Smooth muscle cell (in vitro differentiated cells): ENCODE measurements around the gene NTHL1. TPM values are rescaled to one million over a fixed set of nuclear protein-coding genes. Genes with fewer than 3 reads are reported as not detected.

Experiments
- DNase-seq: peaks from one replicate; lab custom pipeline; 2025; ENCODE audit not compliant: unreplicated experiment; lab: John Stamatoyannopoulos, UW
- H2AFZ ChIP-seq: fragments of 200-600 bp; sonication (generic); 2 replicates; pipeline ENCODE4 v1.6.0; 2016; ENCODE audit warnings: antibody characterized with exemption, low read depth, mild to moderate bottlenecking
- H3F3A ChIP-seq: fragments of 200-600 bp; sonication (generic); 2 replicates; pipeline ENCODE4 v1.6.0; 2017; ENCODE audit warnings: antibody characterized with exemption, low read depth
- H3K27ac ChIP-seq: fragments of 200-600 bp; sonication (generic); 2 replicates; pipeline ENCODE4 v1.5.1; 2016; ENCODE audit warnings: low read depth, mild to moderate bottlenecking
- H3K27me3 ChIP-seq: fragments of 200-600 bp; sonication (generic); 2 replicates; pipeline ENCODE4 v1.6.1; 2016; ENCODE audit warnings: low read depth, mild to moderate bottlenecking
- H3K36me3 ChIP-seq: fragments of 200-600 bp; sonication (generic); 2 replicates; pipeline ENCODE4 v1.5.1; 2016; ENCODE audit warnings: low read depth
- H3K4me1 ChIP-seq: fragments of 200-600 bp; sonication (generic); 2 replicates; pipeline ENCODE4 v1.5.1; 2016; ENCODE audit warnings: low read depth
- H3K4me2 ChIP-seq: fragments of 200-600 bp; sonication (generic); 2 replicates; pipeline ENCODE4 v1.6.0; 2016; ENCODE audit warnings: mild to moderate bottlenecking
- H3K4me3 ChIP-seq: fragments of 200-600 bp; sonication (generic); 2 replicates; pipeline ENCODE4 v1.5.1; 2016; ENCODE audit warnings: mild to moderate bottlenecking
- H3K79me2 ChIP-seq: fragments of 200-600 bp; sonication (generic); 2 replicates; pipeline ENCODE4 v1.6.0; 2016; ENCODE audit warnings: low read depth, mild to moderate bottlenecking
- H3K9ac ChIP-seq: fragments of 200-600 bp; sonication (generic); 2 replicates; pipeline ENCODE4 v1.6.0; 2016; ENCODE audit warnings: low read depth
- H3K9me3 ChIP-seq: fragments of 200-600 bp; sonication (generic); replicated peaks from 2 replicates; pipeline ENCODE4 v1.5.1; 2016; ENCODE audit warnings: low read depth
- H4K20me1 ChIP-seq: fragments of 200-600 bp; sonication (generic); 2 replicates; pipeline ENCODE4 v1.6.0; 2016; ENCODE audit warnings: low read depth
- WGBS: methylation state at CpG from one replicate; pipeline ENCODE4 v1.1.7; 2016; ENCODE audit warnings: low lambda C conversion rate; 5-methylcytosine and 5-hydroxymethylcytosine counted together
- polyA plus RNA-seq: library from polyadenylated mRNA; unstranded; fragments of >200 nt; fragmentation: Nextera tagmentation; extraction: Ambion mirVana; gene quantifications from 2 replicates; pipeline ENCODE4 v1.2.1, GENCODE V29; 2016
- total RNA-seq: library from RNA; depleted of rRNA; stranded (reverse); fragments of >200 nt; gene quantifications from 2 replicates; pipeline ENCODE4 v1.2.3, GENCODE V29; 2014
- TF ChIP-seq, protein P1 (sequence below): fragments of 200-600 bp; sonication (generic); IDR thresholded peaks from 2 replicates; pipeline ENCODE4 v1.5.1; 2017; ENCODE audit warnings: borderline replicate concordance, mild to moderate bottlenecking, antibody characterized with exemption; ENCODE audit not compliant: insufficient read depth, poor library complexity, severe bottlenecking

NTHL1 gene
- total and polyA plus RNA-seq, 2 experiments from 2014 or later: 23.8 to 39.3 TPM

DNA sequence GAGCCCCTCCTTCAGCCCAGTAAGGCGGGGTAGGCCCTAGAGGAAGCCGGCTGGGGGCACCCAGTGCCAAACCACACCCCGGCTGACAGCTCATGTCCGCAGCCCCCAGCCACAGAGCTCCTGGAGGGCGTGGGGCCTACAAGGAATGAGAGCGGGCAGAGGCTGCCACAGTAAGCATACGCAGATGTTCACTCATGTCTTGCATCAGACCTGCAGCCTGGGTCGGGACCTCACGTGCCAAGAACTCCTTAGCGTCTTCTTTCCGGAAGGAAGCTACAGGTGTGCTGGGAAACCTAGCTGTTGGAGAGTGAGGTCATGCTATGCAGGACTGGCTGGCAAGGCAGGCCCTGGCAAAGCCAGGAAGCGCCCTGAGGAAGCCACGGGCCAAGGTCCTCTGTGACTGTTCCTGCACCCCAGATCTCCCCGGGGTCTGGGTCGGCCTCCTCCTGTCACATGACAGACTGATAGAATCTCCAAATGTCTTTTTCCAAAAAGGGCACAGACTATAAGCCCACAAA is 39.6 kb downstream of the NTHL1 start:
- Histone ChIP-seq H4K20me1 (peaks cover 62% of the 10 kb centered on the region), H3K4me3 (peak overlapping the region; percentile 98), H3K4me1 (peaks cover 27% of the 10 kb centered on the region), H3F3A (no peaks in the 10 kb centered on the region), H3K27me3 (no peaks in the 10 kb centered on the region), H3K9ac (peak overlapping the region; percentile 88), H3K36me3 (no peaks in the 10 kb centered on the region), H2AFZ (no peak overlapping the region), H3K79me2 (peaks cover 62% of the 10 kb centered on the region), H3K27ac (peak overlapping the region; percentile 79), H3K4me2 (peak overlapping the region; percentile 90), H3K9me3 (no peaks in the 10 kb centered on the region)
- DNase-seq: no peak
- TF ChIP-seq, protein P1, sequence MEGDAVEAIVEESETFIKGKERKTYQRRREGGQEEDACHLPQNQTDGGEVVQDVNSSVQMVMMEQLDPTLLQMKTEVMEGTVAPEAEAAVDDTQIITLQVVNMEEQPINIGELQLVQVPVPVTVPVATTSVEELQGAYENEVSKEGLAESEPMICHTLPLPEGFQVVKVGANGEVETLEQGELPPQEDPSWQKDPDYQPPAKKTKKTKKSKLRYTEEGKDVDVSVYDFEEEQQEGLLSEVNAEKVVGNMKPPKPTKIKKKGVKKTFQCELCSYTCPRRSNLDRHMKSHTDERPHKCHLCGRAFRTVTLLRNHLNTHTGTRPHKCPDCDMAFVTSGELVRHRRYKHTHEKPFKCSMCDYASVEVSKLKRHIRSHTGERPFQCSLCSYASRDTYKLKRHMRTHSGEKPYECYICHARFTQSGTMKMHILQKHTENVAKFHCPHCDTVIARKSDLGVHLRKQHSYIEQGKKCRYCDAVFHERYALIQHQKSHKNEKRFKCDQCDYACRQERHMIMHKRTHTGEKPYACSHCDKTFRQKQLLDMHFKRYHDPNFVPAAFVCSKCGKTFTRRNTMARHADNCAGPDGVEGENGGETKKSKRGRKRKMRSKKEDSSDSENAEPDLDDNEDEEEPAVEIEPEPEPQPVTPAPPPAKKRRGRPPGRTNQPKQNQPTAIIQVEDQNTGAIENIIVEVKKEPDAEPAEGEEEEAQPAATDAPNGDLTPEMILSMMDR: no peak
- 84% methylated on average over 15 of the region's 15 CpGs for WGBS

DNA sequence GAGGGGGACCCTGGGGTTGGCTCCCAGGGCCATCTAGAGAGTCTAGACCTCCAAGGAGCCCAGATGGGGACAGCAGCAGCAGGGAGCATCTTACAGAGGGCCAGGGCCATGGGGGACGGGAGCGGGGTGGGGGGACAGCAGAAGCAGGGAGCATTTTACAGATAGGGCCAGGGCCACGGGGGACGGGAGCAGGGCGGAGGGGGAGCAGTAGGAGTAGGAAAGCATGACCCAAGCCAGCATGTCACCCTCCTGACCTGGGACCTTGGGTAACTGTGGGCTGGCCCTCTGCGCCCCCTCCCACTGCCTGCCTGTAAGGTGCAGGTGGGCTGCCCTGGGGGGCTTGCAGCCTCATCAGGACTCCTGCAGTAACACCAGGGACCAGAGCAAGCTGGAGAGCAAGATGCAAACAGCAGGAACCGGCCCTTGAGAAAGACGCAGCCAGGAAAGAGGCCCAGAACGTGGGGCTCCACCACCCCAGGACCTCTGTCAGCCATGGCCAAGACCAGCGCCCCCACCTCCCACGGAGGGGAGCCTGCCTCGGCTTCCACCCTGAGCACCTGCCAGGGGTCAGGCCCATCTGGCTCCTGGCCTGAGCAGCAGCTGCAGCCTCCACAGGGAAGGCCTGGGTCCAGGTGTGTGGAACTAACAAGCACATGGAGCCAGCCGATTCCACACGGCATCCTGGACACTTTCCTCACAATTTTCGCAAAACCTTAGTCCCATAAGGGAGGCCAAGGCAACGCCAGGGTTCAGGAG is 40.4 kb downstream of the NTHL1 start:
- H3K9me3 ChIP-seq: no peaks in the 10 kb centered on the region
- H3K4me2 ChIP-seq: peak overlapping the region; percentile 90
- peaks cover 27% of the 10 kb centered on the region for H3K4me1 ChIP-seq
- H3K27ac ChIP-seq: no peak overlapping the region
- no peaks in the 10 kb centered on the region for H3K36me3 ChIP-seq
- peaks cover 62% of the 10 kb centered on the region for H3K79me2 ChIP-seq
- TF ChIP-seq, protein P1: no peak
- H3K9ac ChIP-seq: no peak overlapping the region
- no peak overlapping the region for H3K4me3 ChIP-seq
- H3K27me3 ChIP-seq: no peaks in the 10 kb centered on the region
- H3F3A ChIP-seq: no peaks in the 10 kb centered on the region
- DNase-seq: no peak
- H2AFZ ChIP-seq: no peak overlapping the region
- WGBS: 94% methylated on average over 14 of the region's 16 CpGs
- H4K20me1 ChIP-seq: peaks cover 69% of the 10 kb centered on the region

DNA sequence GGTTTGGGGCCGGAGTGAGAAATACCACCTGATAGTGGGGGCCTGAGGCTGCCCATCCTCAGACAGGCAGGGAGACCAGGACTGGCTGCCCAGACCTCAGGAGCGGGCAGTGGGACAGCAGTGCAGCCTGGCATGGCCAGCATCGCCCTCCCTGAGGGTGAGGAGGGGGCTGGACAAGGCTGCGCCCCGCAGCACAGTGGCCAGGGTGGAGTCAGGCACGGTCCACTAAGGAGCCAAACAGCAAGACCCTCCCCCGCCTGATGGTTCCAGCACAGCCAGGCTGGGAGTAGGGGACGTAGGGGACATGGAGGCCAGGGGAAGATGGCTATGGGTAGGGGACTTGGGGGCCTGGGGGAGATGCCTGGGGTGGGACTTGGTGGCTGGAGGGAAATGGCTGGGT is 41.3 kb downstream of the NTHL1 start:
- Histone ChIP-seq H4K20me1 (peaks cover 76% of the 10 kb centered on the region), H3K79me2 (peaks cover 66% of the 10 kb centered on the region), H3K9me3 (no peaks in the 10 kb centered on the region), H2AFZ (no peak overlapping the region), H3K27me3 (no peaks in the 10 kb centered on the region), H3K36me3 (no peaks in the 10 kb centered on the region), H3K4me1 (peaks cover 27% of the 10 kb centered on the region), H3F3A (no peaks in the 10 kb centered on the region), H3K27ac (no peak overlapping the region), H3K4me2 (no peak overlapping the region), H3K9ac (no peak overlapping the region), H3K4me3 (no peak overlapping the region)
- WGBS: 98% methylated on average over 7 of the region's 8 CpGs
- DNase-seq: no peak
- TF ChIP-seq, protein P1: no peak
